BE2C (cell line): ENCODE data around the gene BATF.

Experiments used
- DNase-seq: peaks from one replicate; pipeline ENCODE4 v3.0.0-alpha.2; 2020
- H3K27me3 ChIP-seq: fragments of 250-450 bp; sonication (Bioruptor Pico); 2 replicates; pipeline ENCODE4 v1.5.1; 2020; ENCODE audit warnings: mild to moderate bottlenecking
- H3K36me3 ChIP-seq: fragments of 250-450 bp; sonication (Bioruptor Pico); 2 replicates; pipeline ENCODE4 v1.5.1; 2020; ENCODE audit warnings: mild to moderate bottlenecking
- H3K4me1 ChIP-seq: fragments of 250-450 bp; sonication (Bioruptor Pico); 2 replicates; pipeline ENCODE4 v1.5.1; 2020
- H3K4me3 ChIP-seq: 2 replicates; pipeline ENCODE4 v1.5.1; 2011; ENCODE audit warnings: low read depth, low read length
- H3K9me3 ChIP-seq: fragments of 250-450 bp; sonication (Bioruptor Pico); 2 replicates; pipeline ENCODE4 v1.5.1; 2020
- TF ChIP-seq, protein P1 (sequence below): IDR thresholded peaks from 2 replicates; pipeline ENCODE4 v1.5.1; 2012; ENCODE audit warnings: mild to moderate bottlenecking, low read depth, low read length

The BATF gene

DNA sequence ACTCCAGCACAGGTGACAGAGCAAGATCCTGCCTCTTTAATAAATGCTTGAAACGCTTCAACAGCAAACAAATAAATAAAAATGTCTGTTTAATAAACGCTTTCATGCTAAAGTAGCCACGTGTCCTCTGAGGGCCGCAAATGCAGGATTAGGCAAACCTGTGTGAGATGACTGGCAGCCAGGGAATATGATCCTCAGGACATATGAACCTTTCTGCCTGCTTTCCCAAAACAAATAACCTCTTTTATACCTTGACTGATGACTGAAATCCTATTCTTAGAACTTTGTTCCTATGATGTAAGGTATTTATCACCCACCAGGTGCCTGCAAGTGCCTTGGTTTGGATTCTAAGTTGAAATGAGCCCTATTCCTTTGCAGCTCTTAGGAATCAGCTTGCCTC is 41.7 kb downstream of the BATF start:
- H3K4me1 ChIP-seq: no peaks in the 10 kb centered on the region
- H3K4me3 ChIP-seq: no peak overlapping the region
- no peak for DNase-seq
- H3K36me3 ChIP-seq: no peaks in the 10 kb centered on the region
- TF ChIP-seq, protein P1, sequence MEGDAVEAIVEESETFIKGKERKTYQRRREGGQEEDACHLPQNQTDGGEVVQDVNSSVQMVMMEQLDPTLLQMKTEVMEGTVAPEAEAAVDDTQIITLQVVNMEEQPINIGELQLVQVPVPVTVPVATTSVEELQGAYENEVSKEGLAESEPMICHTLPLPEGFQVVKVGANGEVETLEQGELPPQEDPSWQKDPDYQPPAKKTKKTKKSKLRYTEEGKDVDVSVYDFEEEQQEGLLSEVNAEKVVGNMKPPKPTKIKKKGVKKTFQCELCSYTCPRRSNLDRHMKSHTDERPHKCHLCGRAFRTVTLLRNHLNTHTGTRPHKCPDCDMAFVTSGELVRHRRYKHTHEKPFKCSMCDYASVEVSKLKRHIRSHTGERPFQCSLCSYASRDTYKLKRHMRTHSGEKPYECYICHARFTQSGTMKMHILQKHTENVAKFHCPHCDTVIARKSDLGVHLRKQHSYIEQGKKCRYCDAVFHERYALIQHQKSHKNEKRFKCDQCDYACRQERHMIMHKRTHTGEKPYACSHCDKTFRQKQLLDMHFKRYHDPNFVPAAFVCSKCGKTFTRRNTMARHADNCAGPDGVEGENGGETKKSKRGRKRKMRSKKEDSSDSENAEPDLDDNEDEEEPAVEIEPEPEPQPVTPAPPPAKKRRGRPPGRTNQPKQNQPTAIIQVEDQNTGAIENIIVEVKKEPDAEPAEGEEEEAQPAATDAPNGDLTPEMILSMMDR: no peak
- no peaks in the 10 kb centered on the region for H3K9me3 ChIP-seq
- H3K27me3 ChIP-seq: peaks cover 6% of the 10 kb centered on the region

DNA sequence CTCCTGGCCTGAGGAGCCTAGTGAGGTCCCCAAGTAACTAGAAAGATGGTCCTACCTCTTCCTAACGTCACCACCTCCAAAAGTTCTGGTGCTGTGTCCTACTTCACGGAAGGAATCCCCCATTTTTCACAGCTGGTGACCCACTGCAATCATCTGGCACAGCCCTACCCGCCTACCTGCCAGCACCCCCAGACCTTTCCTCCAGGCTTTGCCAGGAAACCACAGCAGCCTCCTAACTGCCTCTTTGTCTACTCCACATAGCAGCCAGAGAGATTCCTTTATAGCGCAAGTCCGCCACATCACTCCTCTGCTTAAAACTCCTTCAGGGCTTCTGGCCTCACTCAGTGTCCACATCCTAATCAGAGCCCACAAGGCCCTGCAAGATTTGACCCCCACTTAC is 42.8 kb downstream of the BATF start:
- peaks cover 10% of the 10 kb centered on the region for H3K27me3 ChIP-seq
- no peaks in the 10 kb centered on the region for H3K36me3 ChIP-seq
- no peak overlapping the region for H3K4me3 ChIP-seq
- no peaks in the 10 kb centered on the region for H3K4me1 ChIP-seq
- TF ChIP-seq, protein P1: no peak
- no peaks in the 10 kb centered on the region for H3K9me3 ChIP-seq
- no peak for DNase-seq

DNA sequence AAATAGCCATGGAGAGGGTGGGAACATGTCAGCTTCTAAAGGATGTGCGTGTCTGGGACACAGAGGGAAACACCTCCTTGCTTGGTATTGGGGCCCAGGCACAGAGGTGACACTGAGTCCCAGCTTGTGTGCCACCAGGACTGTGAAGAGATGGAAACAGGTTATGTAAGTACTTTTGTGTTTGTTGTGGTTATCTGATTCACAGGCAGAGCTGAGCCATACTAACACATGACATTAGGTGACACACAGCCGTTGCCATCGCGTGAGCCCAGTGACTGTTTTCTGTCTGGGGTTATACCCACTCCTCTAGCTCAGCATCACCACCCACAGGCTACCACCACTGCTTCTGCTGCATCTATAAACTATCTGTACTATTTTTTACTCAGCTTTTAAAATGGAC is 44.1 kb downstream of the BATF start:
- H3K27me3 ChIP-seq: peaks cover 10% of the 10 kb centered on the region
- H3K9me3 ChIP-seq: no peaks in the 10 kb centered on the region
- TF ChIP-seq, protein P1: no peak
- H3K36me3 ChIP-seq: no peaks in the 10 kb centered on the region
- H3K4me1 ChIP-seq: no peaks in the 10 kb centered on the region
- DNase-seq: no peak
- H3K4me3 ChIP-seq: no peak overlapping the region

DNA sequence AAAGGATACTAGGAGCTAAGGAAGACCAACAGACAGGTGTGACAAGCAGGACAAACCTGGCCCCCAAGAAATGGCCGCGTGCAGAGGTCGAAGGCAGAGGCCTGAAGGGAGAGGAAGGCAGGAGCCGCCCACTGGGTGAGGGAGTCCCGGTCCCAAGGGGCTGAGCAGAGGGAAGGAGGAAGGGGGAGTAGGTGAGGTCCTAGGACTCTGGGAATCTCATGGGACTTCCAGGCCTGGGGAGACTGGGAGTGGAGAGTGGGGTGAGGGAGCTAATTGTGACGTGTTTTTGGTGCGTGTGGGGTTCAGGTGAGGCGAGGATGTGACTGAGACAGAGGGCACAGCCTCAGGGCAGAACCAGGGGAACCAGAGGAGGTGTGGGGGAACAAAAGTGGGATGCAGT is 44.5 kb downstream of the BATF start:
- no peak for DNase-seq
- no peaks in the 10 kb centered on the region for H3K4me1 ChIP-seq
- H3K4me3 ChIP-seq: no peak overlapping the region
- H3K9me3 ChIP-seq: no peaks in the 10 kb centered on the region
- H3K36me3 ChIP-seq: no peaks in the 10 kb centered on the region
- peaks cover 10% of the 10 kb centered on the region for H3K27me3 ChIP-seq
- TF ChIP-seq, protein P1: no peak

DNA sequence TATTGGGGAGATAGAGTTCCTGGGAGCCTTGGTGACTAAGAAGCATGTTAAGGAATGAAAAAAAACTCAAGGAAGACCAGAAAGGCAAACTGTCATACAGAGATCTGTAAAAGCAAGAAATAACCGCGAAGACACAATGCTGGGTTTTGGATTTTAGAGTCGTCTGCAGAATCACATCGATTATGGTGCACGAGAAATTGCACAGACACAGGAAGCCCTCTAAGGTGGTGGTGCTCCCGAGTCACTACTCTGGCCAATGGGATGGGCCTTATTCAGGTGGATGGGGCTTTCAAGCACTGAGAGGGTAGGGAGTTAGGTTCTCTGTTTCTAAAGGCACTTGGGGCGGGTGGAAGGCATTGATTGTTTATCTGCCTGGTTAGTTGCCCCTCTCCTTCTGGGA is 45.9 kb downstream of the BATF start:
- Histone ChIP-seq H3K4me3 (no peak overlapping the region), H3K27me3 (peaks cover 10% of the 10 kb centered on the region)
- TF ChIP-seq, protein P1: no peak

DNA sequence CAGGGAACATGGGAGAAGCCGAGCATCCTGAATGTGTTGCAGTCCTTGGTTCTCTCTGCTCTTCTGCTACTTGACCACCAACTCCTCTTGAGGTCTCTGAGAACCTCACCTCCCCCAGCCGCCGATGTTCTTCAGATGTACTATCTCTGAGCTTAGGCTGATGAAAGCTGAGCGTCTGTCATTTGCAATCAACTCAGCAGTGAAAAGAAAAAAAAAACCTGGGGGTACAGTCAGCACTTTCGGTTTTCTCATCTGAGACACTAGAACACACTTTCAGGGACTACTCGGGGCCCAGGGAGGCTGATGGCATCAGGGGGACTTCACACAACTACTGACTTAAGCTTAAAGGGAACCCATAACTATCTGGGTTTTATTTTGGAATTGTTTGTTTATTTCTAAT is 46.5 kb downstream of the BATF start:
- DNase-seq: no peak
- H3K9me3 ChIP-seq: no peaks in the 10 kb centered on the region
- peaks cover 8% of the 10 kb centered on the region for H3K27me3 ChIP-seq
- H3K4me1 ChIP-seq: no peaks in the 10 kb centered on the region
- H3K4me3 ChIP-seq: no peak overlapping the region
- TF ChIP-seq, protein P1: no peak
- no peaks in the 10 kb centered on the region for H3K36me3 ChIP-seq

More for the DNA sequence above, 45.9 kb downstream of the BATF start:
- H3K4me1 ChIP-seq: no peaks in the 10 kb centered on the region
- no peaks in the 10 kb centered on the region for H3K36me3 ChIP-seq
- H3K9me3 ChIP-seq: no peaks in the 10 kb centered on the region
- no peak for DNase-seq
